ENCODE data around the gene RSBN1L. TPM values are rescaled to one million over a fixed set of nuclear protein-coding genes. Genes with fewer than 3 reads are reported as not detected.

The RSBN1L gene
- total RNA-seq, 1 donor from 2014 or later, result 27.7 TPM

GRCh38 chr7:77813180-77813579 lies 116.9 kb downstream of the RSBN1L start:
- Histone ChIP-seq H3K9me3 (peaks cover 6% of the 10 kb centered on the region), H3K27ac (no peak overlapping the region), H3K27me3 (no peaks in the 10 kb centered on the region), H3K36me3 (no peaks in the 10 kb centered on the region), H3K4me1 (no peaks in the 10 kb centered on the region), H3K4me3 (no peak overlapping the region)
- ATAC-seq (no peak), DNase-seq (no peak)
- no peak for TF ChIP-seq CTCF (IDR thresholded peaks at IDR 0.05)
- intact Hi-C loops (cut with DNase I), result no loop called here

GRCh38 chr7:77819021-77819420 lies 122.8 kb downstream of the RSBN1L start:
- no peaks in the 10 kb centered on the region for H3K36me3 ChIP-seq
- no peaks in the 10 kb centered on the region for H3K4me1 ChIP-seq
- no peak overlapping the region for H3K27ac ChIP-seq
- no peak overlapping the region for H3K4me3 ChIP-seq
- TF ChIP-seq CTCF (IDR thresholded peaks at IDR 0.05), result no peak
- DNase-seq (no peak), ATAC-seq (no peak)
- intact Hi-C loops (cut with DNase I), result no loop called here
- H3K9me3 ChIP-seq, result peaks cover 33% of the 10 kb centered on the region
- H3K27me3 ChIP-seq, result no peaks in the 10 kb centered on the region

- H3K9me3 ChIP-seq, result peaks cover 33% of the 10 kb centered on the region
- no peaks in the 10 kb centered on the region for H3K36me3 ChIP-seq
- no peak overlapping the region for H3K27ac ChIP-seq
- DNase-seq, result no peak
- intact Hi-C loops (cut with DNase I), result no loop called here
- no peak for ATAC-seq
- H3K4me3 ChIP-seq, result no peak overlapping the region
- no peaks in the 10 kb centered on the region for H3K27me3 ChIP-seq
- H3K4me1 ChIP-seq, result no peaks in the 10 kb centered on the region
- no peak for TF ChIP-seq CTCF (IDR thresholded peaks at IDR 0.05)
These were observed 124.7 kb downstream of the RSBN1L start for GRCh38 chr7:77820967-77821366.

- DNase-seq (no peak), ATAC-seq (no peak)
- intact Hi-C loops (cut with DNase I), result no loop called here
- Histone ChIP-seq H3K4me3 (no peak overlapping the region), H3K4me1 (no peaks in the 10 kb centered on the region), H3K27ac (no peak overlapping the region), H3K27me3 (no peaks in the 10 kb centered on the region), H3K36me3 (no peaks in the 10 kb centered on the region), H3K9me3 (peaks cover 39% of the 10 kb centered on the region)
- no peak for TF ChIP-seq CTCF (IDR thresholded peaks at IDR 0.05)
These were observed 126.0 kb downstream of the RSBN1L start for GRCh38 chr7:77822269-77822668.

DNA sequence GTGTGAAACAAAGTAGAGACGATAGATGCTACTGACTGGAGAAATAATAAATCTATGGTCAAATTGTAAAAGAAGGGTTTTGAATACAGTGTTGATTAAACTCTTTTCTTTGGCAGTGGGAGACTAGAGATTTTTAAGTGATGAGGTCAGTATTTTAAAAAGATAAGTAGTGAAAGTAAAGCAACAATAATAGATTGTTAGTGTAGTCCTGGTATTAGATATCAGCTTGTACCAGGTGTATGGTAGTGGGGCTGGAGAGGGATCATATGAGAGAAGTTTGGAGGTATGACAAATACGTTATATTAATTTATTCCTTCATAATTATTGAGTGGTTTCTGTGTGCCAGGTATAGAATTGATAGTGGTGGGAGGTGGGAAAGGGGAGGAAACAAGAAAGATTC lies 127.5 kb downstream of the RSBN1L start:
- no peaks in the 10 kb centered on the region for H3K36me3 ChIP-seq
- H3K9me3 ChIP-seq, result peaks cover 27% of the 10 kb centered on the region
- DNase-seq (no peak), ATAC-seq (no peak)
- no peaks in the 10 kb centered on the region for H3K4me1 ChIP-seq
- H3K27ac ChIP-seq, result no peak overlapping the region
- intact Hi-C loops (cut with DNase I), result no loop called here
- no peak for TF ChIP-seq CTCF (IDR thresholded peaks at IDR 0.05)
- H3K4me3 ChIP-seq, result no peak overlapping the region
- no peaks in the 10 kb centered on the region for H3K27me3 ChIP-seq

DNA sequence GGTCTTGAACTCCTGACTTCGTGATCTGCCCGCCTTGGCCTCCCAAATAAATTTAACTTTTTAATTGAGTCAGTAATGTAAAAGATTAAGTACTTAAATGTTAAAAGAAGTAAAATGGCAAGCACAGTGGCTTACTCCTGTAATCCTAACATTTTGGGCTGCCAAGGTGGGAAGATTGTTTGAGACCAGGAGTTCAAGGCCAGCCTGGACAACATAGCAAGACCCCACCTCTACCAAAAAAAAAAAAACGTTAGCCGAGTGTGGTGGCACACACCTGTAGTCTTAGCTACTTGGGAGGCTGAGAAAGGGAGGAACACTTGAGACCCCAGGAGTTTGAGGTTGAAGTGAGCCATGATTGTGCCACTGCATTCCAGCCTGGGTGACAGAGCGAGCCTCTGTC lies 128.4 kb downstream of the RSBN1L start:
- TF ChIP-seq CTCF (IDR thresholded peaks at IDR 0.05), result no peak
- no peak for ATAC-seq
- no peak overlapping the region for H3K4me3 ChIP-seq
- H3K27ac ChIP-seq, result no peak overlapping the region
- H3K36me3 ChIP-seq, result no peaks in the 10 kb centered on the region
- intact Hi-C loops (cut with DNase I), result no loop called here
- H3K27me3 ChIP-seq, result no peaks in the 10 kb centered on the region
- no peak for DNase-seq
- H3K9me3 ChIP-seq, result peaks cover 19% of the 10 kb centered on the region
- no peaks in the 10 kb centered on the region for H3K4me1 ChIP-seq
